HG03025 (cell line): ENCODE results near the gene PHTF2.
"Not testable (repeated sequence)": the region's sequence is repeated elsewhere in the genome, so short reads cannot be mapped to it uniquely, and the experiment has no call there.

Source experiments
- ATAC-seq: cut with Tn5 transposase; IDR thresholded peaks from one replicate; pipeline ENCODE4 v1.9.1; 2021; ENCODE audit warnings: mild to moderate bottlenecking, moderate library complexity; ENCODE audit not compliant: unreplicated experiment, low FRiP score

PHTF2 gene

GRCh38 chr7:77798394-77799077 lies at the start of gene PHTF2, which contains the start of gene TMEM60:
Gene PHTF2 (plus strand): TSS chr7:77798773.
Gene TMEM60 (minus strand): TSS chr7:77798434. CDS start chr7:77794373, 4,061 bp downstream.
- peak; percentile 91 for ATAC-seq

- ATAC-seq: no peak
These were observed 46.6 kb upstream of the PHTF2 start for GRCh38 chr7:77752016-77752415.

GRCh38 chr7:77753173-77753572 lies 45.4 kb upstream of the PHTF2 start:
- ATAC-seq: no peak

- ATAC-seq: peak; percentile 70
These were observed 41.0 kb upstream of the PHTF2 start for GRCh38 chr7:77757589-77757988.

GRCh38 chr7:77759294-77759889 lies 39.2 kb upstream of the PHTF2 start:
- no peak for ATAC-seq

GRCh38 chr7:77760809-77761453 lies 37.6 kb upstream of the PHTF2 start:
- ATAC-seq: no peak

- no peak for ATAC-seq
These were observed 33.1 kb upstream of the PHTF2 start for GRCh38 chr7:77765481-77765880.

GRCh38 chr7:77765906-77766800 lies 32.4 kb upstream of the PHTF2 start:
- ATAC-seq: no peak

- no peak for ATAC-seq
These were observed 31.6 kb upstream of the PHTF2 start for GRCh38 chr7:77766801-77767605.

GRCh38 chr7:77770316-77770715 lies 28.3 kb upstream of the PHTF2 start:
- no peak for ATAC-seq

- no peak for ATAC-seq
These were observed 26.7 kb upstream of the PHTF2 start for GRCh38 chr7:77771901-77772300.

- no peak for ATAC-seq
These were observed 20.0 kb upstream of the PHTF2 start for GRCh38 chr7:77778535-77778934.

- no peak for ATAC-seq
These were observed 16.2 kb upstream of the PHTF2 start for GRCh38 chr7:77782383-77782782.

- no peak for ATAC-seq
These were observed 15.5 kb upstream of the PHTF2 start for GRCh38 chr7:77783111-77783510.

GRCh38 chr7:77783545-77783944 lies 15.0 kb upstream of the PHTF2 start:
- no peak for ATAC-seq

- not testable (repeated sequence) for ATAC-seq
These were observed 14.1 kb upstream of the PHTF2 start for GRCh38 chr7:77784426-77784825.

- no peak for ATAC-seq
These were observed 12.6 kb upstream of the PHTF2 start for GRCh38 chr7:77786018-77786417.

GRCh38 chr7:77786741-77787140 lies 11.8 kb upstream of the PHTF2 start:
- ATAC-seq: no peak

GRCh38 chr7:77788327-77788902 lies 10.2 kb upstream of the PHTF2 start:
- no peak for ATAC-seq

- no peak for ATAC-seq
These were observed 7.2 kb upstream of the PHTF2 start for GRCh38 chr7:77791336-77791735.
